Activated naive CD8-positive, alpha-beta T cell treated with anti-CD3 and anti-CD28 coated beads, Interleukin-2, amount 50 U/mL, for 24 hours (primary cell): ENCODE measurements around the gene SLITRK1.

Experiments
- ATAC-seq: fragments of 150-1000 bp; cut with Tn5 transposase; one replicate; pipeline ENCODE4 v1.10.0; 2021
- DNase-seq: peaks from one replicate; pipeline ENCODE4 v3.0.0; 2021
- H3K27ac Mint-ChIP-seq: one replicate; pipeline ENCODE4 v1.8.0; 2021; ENCODE audit warnings: mild to moderate bottlenecking, mixed read lengths
- H3K27me3 Mint-ChIP-seq: one replicate; pipeline ENCODE4 v1.8.0; 2021; ENCODE audit warnings: mixed read lengths
- H3K36me3 Mint-ChIP-seq: one replicate; pipeline ENCODE4 v1.8.0; 2021; ENCODE audit warnings: low read depth, mixed read lengths
- H3K4me1 Mint-ChIP-seq: one replicate; pipeline ENCODE4 v1.8.0; 2021; ENCODE audit warnings: mixed read lengths
- H3K4me3 Mint-ChIP-seq: one replicate; pipeline ENCODE4 v1.8.0; 2021; ENCODE audit warnings: mild to moderate bottlenecking, moderate library complexity, mixed read lengths
- H3K9me3 Mint-ChIP-seq: one replicate; pipeline ENCODE4 v1.8.0; 2021; ENCODE audit warnings: mixed read lengths

SLITRK1 gene, protein sequence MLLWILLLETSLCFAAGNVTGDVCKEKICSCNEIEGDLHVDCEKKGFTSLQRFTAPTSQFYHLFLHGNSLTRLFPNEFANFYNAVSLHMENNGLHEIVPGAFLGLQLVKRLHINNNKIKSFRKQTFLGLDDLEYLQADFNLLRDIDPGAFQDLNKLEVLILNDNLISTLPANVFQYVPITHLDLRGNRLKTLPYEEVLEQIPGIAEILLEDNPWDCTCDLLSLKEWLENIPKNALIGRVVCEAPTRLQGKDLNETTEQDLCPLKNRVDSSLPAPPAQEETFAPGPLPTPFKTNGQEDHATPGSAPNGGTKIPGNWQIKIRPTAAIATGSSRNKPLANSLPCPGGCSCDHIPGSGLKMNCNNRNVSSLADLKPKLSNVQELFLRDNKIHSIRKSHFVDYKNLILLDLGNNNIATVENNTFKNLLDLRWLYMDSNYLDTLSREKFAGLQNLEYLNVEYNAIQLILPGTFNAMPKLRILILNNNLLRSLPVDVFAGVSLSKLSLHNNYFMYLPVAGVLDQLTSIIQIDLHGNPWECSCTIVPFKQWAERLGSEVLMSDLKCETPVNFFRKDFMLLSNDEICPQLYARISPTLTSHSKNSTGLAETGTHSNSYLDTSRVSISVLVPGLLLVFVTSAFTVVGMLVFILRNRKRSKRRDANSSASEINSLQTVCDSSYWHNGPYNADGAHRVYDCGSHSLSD

DNA sequence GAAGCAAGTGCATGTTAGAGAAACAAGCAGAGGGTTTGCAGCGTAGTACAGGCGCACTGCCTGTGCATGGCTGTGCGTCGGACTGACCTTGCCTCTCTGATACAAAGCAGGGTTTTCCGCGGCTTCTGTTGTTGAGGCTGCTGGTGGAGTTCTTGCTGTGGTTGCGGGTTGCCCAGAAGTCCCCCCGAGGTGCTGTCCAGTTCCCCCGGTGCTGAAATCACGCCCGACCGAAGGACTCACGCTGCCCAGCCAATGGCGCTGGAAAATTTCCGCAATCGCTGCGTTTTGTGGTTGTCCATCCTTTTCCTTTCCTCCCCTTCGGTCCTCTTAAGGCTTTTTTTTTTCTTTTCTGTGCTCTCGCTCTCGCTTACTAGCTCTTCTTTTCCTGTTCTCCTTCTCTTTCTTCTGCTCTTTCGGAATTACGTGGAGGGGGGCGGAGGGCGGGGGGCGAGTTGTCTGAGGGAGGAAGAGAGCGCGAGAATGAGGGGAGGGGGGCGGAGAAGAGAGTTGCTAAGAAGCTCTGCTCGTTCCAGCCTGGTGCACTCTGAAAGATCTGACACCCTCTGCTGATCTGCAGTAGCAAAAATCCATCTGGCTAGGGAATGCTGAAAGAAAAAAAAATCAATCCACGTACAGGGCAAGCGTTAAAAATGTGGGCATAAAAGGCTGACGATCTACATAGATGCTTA lies at the start of gene SLITRK1:
Gene SLITRK1, minus strand, starts transcription at position 558 of the 689 bp plus-strand sequence. CDS start 967 bp downstream, outside the sequence.
- H3K27me3 Mint-ChIP-seq, result peaks cover 62% of the 10 kb centered on the region
- no peaks in the 10 kb centered on the region for H3K9me3 Mint-ChIP-seq
- H3K27ac Mint-ChIP-seq, result no peak within 1 kb of the TSS
- peaks cover 10% of the 10 kb centered on the region for H3K4me1 Mint-ChIP-seq
- H3K36me3 Mint-ChIP-seq, result peaks cover 2% of the 10 kb centered on the region
- DNase-seq, result peak; percentile 41
- peak; percentile 43 for ATAC-seq
- H3K4me3 Mint-ChIP-seq, result no peak within 1 kb of the TSS

DNA sequence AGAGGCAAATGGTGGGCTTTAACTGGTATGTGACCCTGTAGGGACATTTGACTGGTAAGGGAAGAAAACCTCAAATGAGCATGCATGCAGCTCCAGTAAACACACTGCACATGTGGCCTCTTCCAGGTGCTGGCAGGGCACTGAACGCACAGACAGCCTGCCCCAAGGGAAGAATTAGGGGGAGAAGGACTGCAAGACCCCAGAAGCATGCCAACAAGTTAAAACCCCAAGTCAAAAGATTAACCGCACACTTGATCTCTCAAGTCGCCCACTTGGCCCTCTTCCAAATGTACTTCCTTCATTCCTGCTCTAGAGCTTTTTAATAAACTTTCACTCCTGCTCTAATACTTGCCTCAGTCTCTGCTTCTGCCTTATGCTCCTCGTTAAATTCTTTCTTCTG lies 46.9 kb upstream of the SLITRK1 start:
- H3K36me3 Mint-ChIP-seq, result no peaks in the 10 kb centered on the region
- H3K9me3 Mint-ChIP-seq, result no peaks in the 10 kb centered on the region
- no peaks in the 10 kb centered on the region for H3K4me1 Mint-ChIP-seq
- DNase-seq, result no peak
- no peak overlapping the region for H3K4me3 Mint-ChIP-seq
- no peak for ATAC-seq
- no peak overlapping the region for H3K27ac Mint-ChIP-seq
- no peaks in the 10 kb centered on the region for H3K27me3 Mint-ChIP-seq

DNA sequence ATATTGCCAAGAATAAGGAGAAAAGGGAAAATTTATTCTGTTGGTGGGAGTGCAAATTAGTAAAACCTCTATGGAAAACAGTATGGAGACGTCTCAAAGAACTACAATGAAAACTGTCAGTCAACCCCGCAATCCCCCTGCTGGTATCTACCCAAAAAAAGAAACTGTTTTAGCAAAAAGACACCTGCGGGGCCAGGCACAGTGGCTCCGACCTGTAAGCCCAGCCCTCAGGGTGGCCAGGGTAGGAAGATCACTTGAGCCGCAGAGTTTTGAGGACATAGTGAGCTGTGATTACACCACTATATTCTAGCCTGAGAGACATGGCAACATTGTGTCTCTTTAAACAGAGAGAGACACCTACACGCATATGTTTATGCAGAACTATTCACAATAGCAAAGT lies 37.5 kb upstream of the SLITRK1 start:
- H3K4me1 Mint-ChIP-seq, result no peaks in the 10 kb centered on the region
- H3K4me3 Mint-ChIP-seq, result no peak overlapping the region
- DNase-seq (no peak), ATAC-seq (no peak)
- no peaks in the 10 kb centered on the region for H3K36me3 Mint-ChIP-seq
- H3K9me3 Mint-ChIP-seq, result no peaks in the 10 kb centered on the region
- H3K27me3 Mint-ChIP-seq, result no peaks in the 10 kb centered on the region
- no peak overlapping the region for H3K27ac Mint-ChIP-seq

DNA sequence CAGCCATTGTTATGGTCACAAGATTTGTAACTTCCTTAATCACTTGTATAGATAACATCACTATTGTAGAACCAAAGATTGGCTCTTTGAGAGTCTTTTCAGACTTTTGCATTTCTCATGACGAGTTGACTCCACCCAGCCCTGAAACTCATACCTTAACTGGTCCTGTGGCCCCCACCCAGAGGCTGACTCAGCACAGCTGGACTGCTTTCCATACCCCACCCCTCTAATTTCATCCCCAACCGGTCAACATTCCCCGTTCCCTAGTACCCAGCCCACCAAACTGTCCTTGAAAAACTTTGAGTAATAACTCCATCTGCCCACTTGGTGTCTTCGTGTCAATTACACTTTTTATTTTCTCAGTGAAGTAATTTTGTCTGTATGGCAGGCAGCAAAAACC lies 32.1 kb upstream of the SLITRK1 start:
- ATAC-seq, result no peak
- Mint-ChIP-seq H3K4me3 (no peak overlapping the region), H3K27me3 (no peaks in the 10 kb centered on the region), H3K36me3 (no peaks in the 10 kb centered on the region), H3K9me3 (peaks cover 5% of the 10 kb centered on the region), H3K27ac (no peak overlapping the region), H3K4me1 (no peaks in the 10 kb centered on the region)
- DNase-seq, result no peak

DNA sequence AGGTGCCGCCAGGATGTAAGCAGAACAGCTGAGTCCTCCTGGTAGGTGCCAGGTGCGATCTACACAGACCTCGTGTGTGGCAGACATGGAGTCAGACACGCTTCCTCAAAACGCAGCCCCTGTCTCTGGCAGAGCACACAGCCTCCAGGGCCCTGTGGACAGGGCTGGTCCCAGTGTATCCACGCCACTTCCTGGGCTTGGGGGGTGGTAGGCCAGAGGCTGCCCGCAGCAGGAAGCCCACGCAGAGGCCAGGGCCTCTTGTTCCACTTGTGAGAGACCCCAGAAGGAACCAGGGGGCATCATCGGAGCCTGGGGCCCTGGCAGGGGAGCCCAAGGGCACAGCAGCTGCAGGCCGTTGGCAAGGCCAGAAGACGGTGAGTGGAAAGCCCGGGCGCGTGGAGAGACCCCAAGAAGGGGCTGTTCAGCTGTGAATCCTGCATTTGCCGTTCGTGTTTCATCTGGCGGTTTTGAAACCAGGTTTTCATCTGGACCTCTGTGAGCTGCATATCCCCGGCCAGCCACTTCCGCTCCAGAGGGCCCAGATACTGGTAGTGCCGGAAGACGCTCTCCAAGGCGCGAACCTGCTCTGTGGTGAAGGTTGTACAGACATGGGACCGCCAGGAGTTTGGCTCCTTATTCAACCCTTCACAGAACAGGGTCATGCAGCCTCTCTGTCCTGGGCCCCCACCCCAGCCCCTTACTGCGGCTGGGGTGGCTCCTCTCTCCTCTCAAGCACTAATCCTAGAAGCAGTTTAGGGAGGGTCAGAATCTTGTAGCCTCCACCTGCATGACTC lies 25.1 kb upstream of the SLITRK1 start:
- no peaks in the 10 kb centered on the region for H3K4me1 Mint-ChIP-seq
- DNase-seq (no peak), ATAC-seq (no peak)

DNA sequence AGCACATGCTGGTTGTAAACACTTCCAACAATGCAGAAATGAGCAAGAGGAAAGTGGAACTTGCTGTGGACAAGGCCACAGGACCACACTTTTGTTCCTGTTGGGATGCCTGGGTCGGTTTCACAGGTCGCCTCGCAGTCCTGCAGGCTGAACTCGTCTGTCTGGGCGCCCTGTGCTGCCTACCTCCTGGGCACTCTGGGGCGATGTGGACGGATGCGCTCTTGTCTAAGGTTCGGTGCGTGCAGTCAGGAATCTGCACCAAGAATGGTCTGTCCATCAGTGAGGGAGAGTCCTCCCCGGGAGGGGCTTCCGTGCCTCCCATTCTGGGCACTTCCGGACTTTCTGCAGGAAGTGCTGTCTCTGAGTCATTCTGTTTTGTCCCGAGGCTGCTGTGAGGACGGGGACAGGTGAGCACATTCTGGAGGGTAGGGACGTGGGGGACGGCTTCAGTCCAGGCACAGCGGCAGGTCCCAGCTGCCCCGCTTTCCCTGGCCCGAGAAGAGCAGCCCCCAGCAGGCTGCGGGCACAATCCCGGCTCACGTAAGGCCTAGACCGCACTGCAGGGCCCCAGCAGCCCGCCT lies 24.1 kb upstream of the SLITRK1 start:
- no peak overlapping the region for H3K27ac Mint-ChIP-seq
- ATAC-seq (no peak), DNase-seq (no peak)
- H3K27me3 Mint-ChIP-seq, result no peaks in the 10 kb centered on the region
- H3K4me1 Mint-ChIP-seq, result no peaks in the 10 kb centered on the region
- H3K36me3 Mint-ChIP-seq, result no peaks in the 10 kb centered on the region
- peaks cover 5% of the 10 kb centered on the region for H3K9me3 Mint-ChIP-seq
- H3K4me3 Mint-ChIP-seq, result no peak overlapping the region

More for the DNA sequence above, 25.1 kb upstream of the SLITRK1 start:
- no peak overlapping the region for H3K27ac Mint-ChIP-seq
- H3K36me3 Mint-ChIP-seq, result no peaks in the 10 kb centered on the region
- H3K9me3 Mint-ChIP-seq, result peaks cover 5% of the 10 kb centered on the region
- H3K27me3 Mint-ChIP-seq, result no peaks in the 10 kb centered on the region
- no peak overlapping the region for H3K4me3 Mint-ChIP-seq

DNA sequence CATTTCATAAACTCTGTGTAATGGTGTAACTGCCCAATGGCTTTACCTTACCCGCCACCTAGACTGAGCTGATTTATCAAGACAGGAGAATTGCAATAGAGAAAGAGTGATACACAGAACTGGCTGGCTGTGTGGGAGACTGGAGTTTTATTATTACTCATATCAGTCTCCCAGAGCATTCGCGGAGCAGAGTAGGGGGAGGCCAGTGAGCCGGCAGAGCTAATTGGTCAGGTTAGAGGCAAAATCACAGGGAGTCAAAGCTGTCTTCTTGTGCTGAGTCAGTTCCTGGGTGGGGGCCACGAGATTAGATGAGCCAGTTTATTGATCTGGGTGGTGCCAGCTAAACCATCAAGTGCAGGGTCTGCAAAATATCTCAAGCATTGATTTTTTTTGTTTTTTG lies 23.4 kb upstream of the SLITRK1 start:
- peaks cover 1% of the 10 kb centered on the region for H3K9me3 Mint-ChIP-seq
- H3K27me3 Mint-ChIP-seq, result no peaks in the 10 kb centered on the region
- H3K4me1 Mint-ChIP-seq, result no peaks in the 10 kb centered on the region
- no peak overlapping the region for H3K27ac Mint-ChIP-seq
- DNase-seq, result no peak
- no peaks in the 10 kb centered on the region for H3K36me3 Mint-ChIP-seq
- H3K4me3 Mint-ChIP-seq, result no peak overlapping the region
- no peak for ATAC-seq

DNA sequence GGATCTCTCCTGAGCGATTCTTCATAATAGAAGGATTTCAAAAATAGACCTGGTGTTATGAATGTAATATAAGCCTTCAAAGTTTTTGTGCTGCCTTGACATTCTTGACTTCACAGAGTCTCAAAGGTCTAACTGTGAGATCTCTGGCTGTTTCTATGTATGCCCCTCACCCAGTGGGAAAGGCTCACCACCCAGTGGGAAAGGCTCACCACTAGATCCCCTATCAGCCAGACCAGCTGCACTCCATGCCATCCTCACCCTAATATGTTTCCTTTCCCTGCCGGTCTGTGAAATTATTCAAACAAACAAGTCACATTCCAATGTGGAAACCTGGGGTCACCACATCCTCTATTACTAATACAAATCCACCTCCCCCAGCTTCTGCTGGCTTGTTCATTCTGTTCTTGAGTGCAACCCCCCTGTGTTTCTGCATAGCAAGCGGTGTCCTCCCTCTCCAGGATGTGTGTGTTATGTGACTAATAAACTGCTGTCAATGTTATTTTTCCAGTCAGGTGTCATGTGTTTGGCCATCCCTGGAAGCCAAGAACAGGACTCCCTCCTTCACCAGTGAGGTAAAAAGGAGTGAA lies 13.8 kb upstream of the SLITRK1 start:
- no peaks in the 10 kb centered on the region for H3K27me3 Mint-ChIP-seq
- no peak for ATAC-seq
- no peak for DNase-seq
- no peaks in the 10 kb centered on the region for H3K9me3 Mint-ChIP-seq
- no peak overlapping the region for H3K27ac Mint-ChIP-seq
- H3K36me3 Mint-ChIP-seq, result no peaks in the 10 kb centered on the region
- no peak overlapping the region for H3K4me3 Mint-ChIP-seq
- no peaks in the 10 kb centered on the region for H3K4me1 Mint-ChIP-seq

DNA sequence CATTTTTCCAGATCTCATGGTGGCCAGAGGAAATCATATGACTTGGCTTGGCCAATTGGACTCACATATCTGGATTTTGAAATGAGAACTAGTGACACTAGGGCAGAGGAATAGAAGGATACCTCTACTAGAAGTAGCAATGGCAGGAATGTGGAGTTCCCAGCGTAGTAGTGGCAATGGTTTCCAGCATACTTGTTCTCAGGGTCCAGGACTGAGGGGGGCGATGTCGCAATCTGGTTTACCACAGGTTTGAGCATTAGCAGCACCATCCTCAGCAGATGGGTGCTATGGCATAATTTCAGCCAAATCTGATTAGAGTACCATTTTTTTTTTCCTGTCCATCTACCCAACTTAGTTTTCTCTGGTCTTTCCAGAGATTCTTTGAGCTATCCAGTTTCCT lies 8.1 kb upstream of the SLITRK1 start:
- H3K4me3 Mint-ChIP-seq, result no peak overlapping the region
- DNase-seq, result no peak
- no peaks in the 10 kb centered on the region for H3K36me3 Mint-ChIP-seq
- no peaks in the 10 kb centered on the region for H3K4me1 Mint-ChIP-seq
- H3K9me3 Mint-ChIP-seq, result no peaks in the 10 kb centered on the region
- no peak for ATAC-seq
- no peak overlapping the region for H3K27ac Mint-ChIP-seq
- no peaks in the 10 kb centered on the region for H3K27me3 Mint-ChIP-seq

DNA sequence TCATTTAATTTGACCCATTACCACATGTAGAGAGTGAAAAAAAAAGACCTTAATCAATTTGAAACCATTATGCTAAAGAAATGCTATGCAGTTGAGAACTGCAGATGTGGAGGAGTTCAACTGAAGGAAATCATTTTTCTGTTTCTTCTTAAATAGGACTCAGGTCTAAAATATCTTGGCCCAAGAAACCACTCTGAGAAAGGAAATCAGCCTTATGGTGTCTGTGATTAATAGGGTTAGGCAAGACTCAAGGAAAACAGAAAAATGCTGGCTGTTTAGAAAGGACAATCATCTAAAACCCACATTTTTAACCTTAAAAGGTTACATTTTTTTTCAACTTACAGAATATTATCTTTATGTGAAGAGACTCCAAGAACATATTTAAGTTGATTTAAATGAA lies 1.9 kb upstream of the SLITRK1 start:
- H3K27me3 Mint-ChIP-seq, result peaks cover 51% of the 10 kb centered on the region
- no peaks in the 10 kb centered on the region for H3K9me3 Mint-ChIP-seq
- no peak for ATAC-seq
- H3K36me3 Mint-ChIP-seq, result peaks cover 2% of the 10 kb centered on the region
- peaks cover 8% of the 10 kb centered on the region for H3K4me1 Mint-ChIP-seq
- no peak overlapping the region for H3K27ac Mint-ChIP-seq
- H3K4me3 Mint-ChIP-seq, result no peak overlapping the region
- DNase-seq, result no peak

DNA sequence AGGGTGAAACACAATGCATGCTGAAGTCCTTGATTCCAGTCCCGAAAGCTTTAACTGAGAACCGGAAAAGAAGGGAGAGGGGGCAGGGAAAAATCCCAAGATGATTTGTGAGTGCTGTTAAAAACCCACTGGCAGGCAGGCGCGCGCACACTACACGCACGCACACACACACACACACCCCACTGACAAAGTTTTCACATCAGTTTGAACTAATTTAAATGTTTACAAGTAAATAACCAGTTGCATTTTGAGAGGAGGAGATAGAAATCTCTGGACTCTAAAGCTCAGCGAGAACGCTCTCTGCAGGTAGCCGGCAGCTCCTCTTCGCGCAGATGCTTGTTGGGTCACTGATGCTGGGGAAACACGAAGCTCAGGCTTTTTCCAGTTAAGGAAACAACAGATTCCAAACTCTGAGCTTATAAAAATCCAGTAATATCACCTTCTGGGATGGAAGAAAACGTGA lies 818 bp upstream of the SLITRK1 start:
- peaks cover 2% of the 10 kb centered on the region for H3K36me3 Mint-ChIP-seq
- H3K4me1 Mint-ChIP-seq, result peaks cover 10% of the 10 kb centered on the region
- H3K27ac Mint-ChIP-seq, result no peak overlapping the region
- no peak overlapping the region for H3K4me3 Mint-ChIP-seq
- no peaks in the 10 kb centered on the region for H3K9me3 Mint-ChIP-seq
- no peak for DNase-seq
- peaks cover 62% of the 10 kb centered on the region for H3K27me3 Mint-ChIP-seq
- ATAC-seq, result no peak

DNA sequence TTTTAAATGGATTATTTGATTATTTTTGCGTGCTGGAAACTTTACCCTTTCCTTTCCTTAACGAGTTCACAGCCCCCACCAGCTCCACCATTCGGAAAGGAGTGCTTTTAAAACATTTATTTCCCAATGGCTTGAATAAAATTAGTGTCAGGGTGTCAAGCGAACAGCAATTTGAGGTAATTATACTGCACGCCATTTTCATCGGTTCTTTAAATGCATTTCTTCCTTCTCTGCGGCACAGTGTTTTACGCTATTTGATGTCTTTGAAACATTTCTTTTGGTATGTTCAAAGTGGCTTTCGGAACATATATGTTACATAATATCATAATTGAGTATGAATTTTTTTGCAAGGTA lies 309 bp upstream of the SLITRK1 start:
- Mint-ChIP-seq H3K27ac (no peak overlapping the region), H3K36me3 (peaks cover 2% of the 10 kb centered on the region), H3K4me3 (no peak overlapping the region), H3K4me1 (peaks cover 10% of the 10 kb centered on the region), H3K9me3 (no peaks in the 10 kb centered on the region), H3K27me3 (peaks cover 62% of the 10 kb centered on the region)
- DNase-seq, result no peak
- no peak for ATAC-seq

DNA sequence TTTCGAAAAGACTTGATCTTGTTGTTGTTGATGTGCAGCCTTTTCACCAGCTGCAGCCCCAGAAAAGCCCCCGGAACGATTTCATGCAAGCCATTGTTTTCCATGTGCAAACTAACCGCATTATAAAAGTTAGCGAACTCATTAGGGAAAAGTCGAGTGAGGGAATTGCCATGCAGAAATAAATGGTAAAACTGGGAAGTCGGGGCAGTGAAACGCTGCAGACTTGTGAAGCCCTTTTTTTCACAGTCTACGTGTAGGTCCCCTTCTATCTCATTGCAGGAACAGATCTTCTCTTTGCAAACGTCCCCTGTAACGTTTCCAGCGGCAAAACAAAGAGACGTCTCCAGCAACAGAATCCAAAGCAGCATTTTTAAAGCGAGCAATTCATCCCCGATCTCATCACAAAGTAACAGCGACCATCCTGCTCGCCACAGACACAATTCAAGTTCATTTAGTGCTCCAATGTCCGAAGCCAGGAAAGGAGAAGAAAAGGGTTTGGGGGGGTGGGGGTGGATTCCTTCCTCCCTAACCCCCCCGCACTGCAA lies 1.1 kb downstream of the SLITRK1 start:
- Mint-ChIP-seq H3K27ac (no peak overlapping the region), H3K4me3 (no peak overlapping the region), H3K9me3 (no peaks in the 10 kb centered on the region), H3K4me1 (peaks cover 17% of the 10 kb centered on the region), H3K27me3 (peaks cover 62% of the 10 kb centered on the region), H3K36me3 (peaks cover 2% of the 10 kb centered on the region)
- no peak for DNase-seq
- ATAC-seq, result no peak
